AG04449 (cell line): Measurements from ENCODE around the gene SCN3B.

Experiments
- CTCF ChIA-PET: fragments of 350-600 bp; formaldehyde crosslinking; extraction: SDS; loops from one replicate; lab custom pipeline; 2021; ENCODE audit warnings: antibody characterized with exemption; lab: Yijun Ruan, JAX
- POLR2A ChIA-PET: fragments of 400-600, 350-600 bp; formaldehyde crosslinking; extraction: SDS; loops from one replicate; lab custom pipeline; 2020; ENCODE audit warnings: antibody characterized with exemption, inconsistent platforms; lab: Yijun Ruan, JAX
- DNase-seq: peaks from one replicate; pipeline ENCODE4 v3.0.0-alpha.2; 2010; ENCODE audit warnings: low read depth, low spot score
- H3K4me3 ChIP-seq: 2 replicates; pipeline ENCODE4 v1.5.1; 2011; ENCODE audit warnings: low read depth, mild to moderate bottlenecking, control low read depth, low read length
- CTCF ChIP-seq: IDR thresholded peaks from one replicate; pipeline ENCODE4 v1.5.1; 2011; ENCODE audit warnings: mild to moderate bottlenecking, moderate library complexity, low read length, control low read depth, inconsistent platforms; ENCODE audit not compliant: insufficient read depth; ENCODE audit errors: missing control alignments

Gene SCN3B

GRCh38 chr11:123695231-123695630 lies 40.8 kb upstream of the SCN3B start:
- POLR2A ChIA-PET: no interaction called here
- CTCF ChIA-PET: interaction anchor here (1.0 to 2.9 kb wide), 3 partner anchors 9 to 16 kb away, joined by 3 to 9 read pairs (median 7); no protein-coding TSS in a partner anchor

GRCh38 chr11:123694551-123694950 lies 40.1 kb upstream of the SCN3B start:
- TF ChIP-seq CTCF: no peak
- ChIA-PET CTCF (interaction anchor here (1.0 to 2.9 kb wide), 3 partner anchors 9 to 16 kb away, joined by 3 to 9 read pairs (median 7); no protein-coding TSS in a partner anchor), POLR2A (no interaction called here)
- no peak for DNase-seq
- no peak overlapping the region for H3K4me3 ChIP-seq

More at GRCh38 chr11:123695231-123695630, 40.8 kb upstream of the SCN3B start:
- DNase-seq: no peak
- no peak for TF ChIP-seq CTCF
- H3K4me3 ChIP-seq: no peak overlapping the region

- CTCF ChIA-PET: interaction anchor here (1.0 to 2.9 kb wide), 4 partner anchors 15 to 52 kb away, joined by 3 to 9 read pairs (median 6); no protein-coding TSS in a partner anchor
- no peak for DNase-seq
- POLR2A ChIA-PET: no interaction called here
These were observed 38.5 kb upstream of the SCN3B start for GRCh38 chr11:123692961-123693360.

GRCh38 chr11:123690485-123690884 lies 36.1 kb upstream of the SCN3B start:
- CTCF ChIA-PET: interaction anchor here (1.2 kb wide), 1 partner anchor 18 kb away, joined by 4 read pairs; no protein-coding TSS in a partner anchor
- no peak for TF ChIP-seq CTCF

More at GRCh38 chr11:123692961-123693360, 38.5 kb upstream of the SCN3B start:
- no peak for TF ChIP-seq CTCF
- H3K4me3 ChIP-seq: no peak overlapping the region

GRCh38 chr11:123684601-123685000 lies 30.2 kb upstream of the SCN3B start:
- no peak for DNase-seq
- H3K4me3 ChIP-seq: no peak overlapping the region
- POLR2A ChIA-PET: no interaction called here
- CTCF ChIA-PET: interaction anchor here (1.2 to 3.5 kb wide), 2 partner anchors 23 to 26 kb away, joined by 3 to 13 read pairs; no protein-coding TSS in a partner anchor
- TF ChIP-seq CTCF: no peak

More at GRCh38 chr11:123690485-123690884, 36.1 kb upstream of the SCN3B start:
- no peak overlapping the region for H3K4me3 ChIP-seq
- POLR2A ChIA-PET: no interaction called here
- no peak for DNase-seq

GRCh38 chr11:123683428-123684170 lies 29.2 kb upstream of the SCN3B start:
- POLR2A ChIA-PET: no interaction called here
- DNase-seq: no peak
- no peak for TF ChIP-seq CTCF
- CTCF ChIA-PET: interaction anchor here (3.5 kb wide), 1 partner anchor 24 kb away, joined by 13 read pairs; no protein-coding TSS in a partner anchor
- no peak overlapping the region for H3K4me3 ChIP-seq
